HCT116 (cell line): ENCODE data around the gene TMEM132D. TPM values are rescaled to one million over a fixed set of nuclear protein-coding genes. Genes with fewer than 3 reads are reported as not detected.

Experiments used
- ATAC-seq: fragments of 200-7000 bp; cut with Tn5 transposase; 2 replicates; pipeline ENCODE4 v1.9.1; 2020; ENCODE audit warnings: mild to moderate bottlenecking, moderate library complexity
- BruUV-seq: library from RNA; stranded (reverse); fragments of 400-500 nt; replicated peaks from 2 replicates; lab custom pipeline; 2021; lab: Mats Ljungman, UMichigan
- CTCF ChIA-PET: fragments of 300-600 bp; sonication (Branson Sonifier 250); formaldehyde crosslinking; loops from one replicate; lab custom pipeline; 2021; ENCODE audit warnings: antibody characterized with exemption; lab: Charles Lee
- POLR2A ChIA-PET: fragments of 300-600, 350-600 bp; sonication (Branson Sonifier 250); formaldehyde crosslinking; loops from one replicate; lab custom pipeline; 2021; ENCODE audit warnings: antibody characterized with exemption; lab: Charles Lee
- RAD21 ChIA-PET, 2 experiments: fragments of 300-600 bp; sonication (Branson Sonifier 250); formaldehyde crosslinking; loops; one replicate each; lab custom pipeline; 2023; ENCODE audit warnings: low total read pairs in 2 of 2; ENCODE audit not compliant: uncharacterized antibody in 2 of 2, unreplicated experiment in 2 of 2, low non-redundant PET in 1 of 2; lab: Charles Lee
- DNase-seq: peaks from one replicate; pipeline ENCODE4 v3.0.0-alpha.2; 2010; ENCODE audit warnings: low read depth, low spot score
- H2AFZ ChIP-seq: fragments of 200-600 bp; shearing (Covaris generic), sonication (generic); 2 replicates; pipeline ENCODE4 v1.6.1; 2017; ENCODE audit warnings: low read depth, mixed run types, mixed read lengths, antibody characterized with exemption, low read length; ENCODE audit not compliant: poor library complexity, severe bottlenecking
- H3K27ac ChIP-seq: 2 replicates; pipeline ENCODE4 v1.5.1; 2012; ENCODE audit warnings: low read depth, low read length
- H3K27me3 ChIP-seq: fragments of 200-600 bp; sonication (generic); 2 replicates; pipeline ENCODE4 v1.6.1; 2016; ENCODE audit warnings: mixed run types, low read length, mixed read lengths; ENCODE audit not compliant: insufficient read depth
- H3K36me3 ChIP-seq, 2 experiments: fragments of 200-500 bp in 1 of 2; fragments of 200-600 bp in 1 of 2; sonication (Bioruptor generic) in 1 of 2; sonication (generic) in 1 of 2; 2 replicates each; pipeline versions ENCODE4 v1.5.1 to v1.6.1; 2014 to 2016; ENCODE audit warnings: low read length in 2 of 2, inconsistent platforms in 1 of 2, mixed read lengths in 1 of 2, mixed run types in 1 of 2; ENCODE audit not compliant: insufficient read depth in 2 of 2, control insufficient read depth in 1 of 2
- H3K4me1 ChIP-seq, 2 experiments: fragments of 200-600 bp in 1 of 2; sonication (generic) in 1 of 2; 2 replicates each; pipeline versions ENCODE4 v1.5.1 to v1.6.1; 2012 to 2017; ENCODE audit warnings: low read length in 2 of 2, inconsistent platforms in 1 of 2, mild to moderate bottlenecking in 1 of 2, mixed read lengths in 1 of 2, mixed run types in 1 of 2, moderate library complexity in 1 of 2; ENCODE audit not compliant: insufficient read depth in 2 of 2, control insufficient read depth in 1 of 2
- H3K4me2 ChIP-seq: fragments of 200-600 bp; sonication (generic); 2 replicates; pipeline ENCODE4 v1.6.1; 2017; ENCODE audit warnings: mixed run types, low read length, mixed read lengths
- H3K4me3 ChIP-seq, 2 experiments: fragments of 200-600 bp in 1 of 2; sonication (generic) in 1 of 2; replicated peaks in 1 of 2; 2 replicates each; pipeline ENCODE4 v1.5.1; 2011 to 2016; ENCODE audit warnings: low read length in 2 of 2, control low read depth in 1 of 2, low read depth in 1 of 2, mild to moderate bottlenecking in 1 of 2, mixed read lengths in 1 of 2, mixed run types in 1 of 2
- H3K79me2 ChIP-seq: fragments of 200-600 bp; sonication (generic); 2 replicates; pipeline ENCODE4 v1.6.1; 2017; ENCODE audit warnings: mild to moderate bottlenecking, mixed run types, low read length, moderate library complexity, mixed read lengths; ENCODE audit not compliant: insufficient read depth
- H3K9ac ChIP-seq: fragments of 200-600 bp; sonication (generic); 2 replicates; pipeline ENCODE4 v1.6.1; 2016; ENCODE audit warnings: low read length, mixed read lengths
- H3K9me2 ChIP-seq: fragments of 200-600 bp; sonication (generic), shearing (Covaris generic); 2 replicates; pipeline ENCODE4 v1.6.1; 2017; ENCODE audit warnings: mixed run types, mild to moderate bottlenecking, moderate library complexity; ENCODE audit not compliant: insufficient read depth
- H3K9me3 ChIP-seq, 2 experiments: fragments of 200-500 bp in 1 of 2; fragments of 200-600 bp in 1 of 2; sonication (Bioruptor generic) in 1 of 2; sonication (generic) in 1 of 2; 2 replicates each; pipeline ENCODE4 v1.6.1; 2014 to 2017; ENCODE audit warnings: low read length in 2 of 2, mixed read lengths in 2 of 2, inconsistent platforms in 1 of 2, low read depth in 1 of 2, mild to moderate bottlenecking in 1 of 2, mixed run types in 1 of 2, moderate library complexity in 1 of 2; ENCODE audit not compliant: control insufficient read depth in 1 of 2, insufficient read depth in 1 of 2
- H4K20me1 ChIP-seq: fragments of 200-600 bp; sonication (generic), shearing (Covaris generic); 2 replicates; pipeline ENCODE4 v1.6.1; 2017; ENCODE audit warnings: mixed run types, mild to moderate bottlenecking, moderate library complexity; ENCODE audit not compliant: insufficient read depth
- CEBPB ChIP-seq: IDR thresholded peaks from 2 replicates; pipeline ENCODE4 v1.6.1; 2012; ENCODE audit warnings: low read depth
- ELF1 ChIP-seq: IDR thresholded peaks from 2 replicates; pipeline ENCODE4 v1.6.1; 2012; ENCODE audit warnings: low read depth, borderline replicate concordance
- EZH2 ChIP-seq: fragments of 200-600 bp; sonication (generic); IDR thresholded peaks from 2 replicates; pipeline ENCODE4 v1.6.1; 2017; ENCODE audit warnings: antibody characterized with exemption, mixed run types
- EZH2phosphoT487 ChIP-seq: fragments of 200-600 bp; IDR thresholded peaks from 2 replicates; pipeline ENCODE4 v1.6.1; 2018; ENCODE audit warnings: antibody characterized with exemption, borderline replicate concordance
- FOSL1 ChIP-seq: IDR thresholded peaks from 2 replicates; pipeline ENCODE4 v1.6.1; 2012; ENCODE audit warnings: low read depth
- MAX ChIP-seq: IDR thresholded peaks from 2 replicates; pipeline ENCODE4 v1.6.1; 2012
- POLR2A ChIP-seq: IDR thresholded peaks from 2 replicates; pipeline ENCODE4 v1.7.0; 2011; ENCODE audit warnings: borderline replicate concordance; ENCODE audit not compliant: insufficient read depth, insufficient read length; ENCODE audit errors: extremely low read depth
- POLR2AphosphoS5 ChIP-seq: IDR thresholded peaks from 2 replicates; pipeline ENCODE4 v1.6.1; 2011; ENCODE audit warnings: mild to moderate bottlenecking, low read depth, low read length, moderate library complexity
- RAD21 ChIP-seq: IDR thresholded peaks from 2 replicates; pipeline ENCODE4 v1.6.1; 2012; ENCODE audit warnings: low read depth, mild to moderate bottlenecking
- SP1 ChIP-seq: IDR thresholded peaks from 2 replicates; pipeline ENCODE4 v1.6.1; 2012; ENCODE audit warnings: low read depth
- SRF ChIP-seq: IDR thresholded peaks from 2 replicates; pipeline ENCODE4 v1.6.1; 2012; ENCODE audit warnings: low read depth
- TCF7L2 ChIP-seq: IDR thresholded peaks from 2 replicates; pipeline ENCODE4 v1.7.0; 2011; ENCODE audit warnings: borderline replicate concordance, inconsistent platforms; ENCODE audit not compliant: insufficient read depth, insufficient read length; ENCODE audit errors: extremely low read depth
- YY1 ChIP-seq: IDR thresholded peaks from 2 replicates; pipeline ENCODE4 v1.6.1; 2011; ENCODE audit warnings: low read length, low read depth, moderate library complexity, mild to moderate bottlenecking; ENCODE audit not compliant: insufficient replicate concordance; ENCODE audit errors: extremely low read depth
- ZFX ChIP-seq: fragments of 450-650 bp; IDR thresholded peaks from 2 replicates; pipeline ENCODE4 v1.6.1; 2017
- ZNF274 ChIP-seq: fragments of 200-500 bp; sonication (Bioruptor generic); IDR thresholded peaks from 2 replicates; pipeline ENCODE4 v1.6.1; 2014; ENCODE audit warnings: mild to moderate bottlenecking, low read depth, low read length, inconsistent platforms
- intact Hi-C: fragments of 100-400 bp; cut with micrococcal nuclease; formaldehyde crosslinking; loops from 2 replicates; pipeline ENCODE4 v1.10.0; 2022
- total RNA-seq: library from RNA; stranded (reverse); gene quantifications from one replicate; pipeline ENCODE4 v1.2.1, GENCODE V29; 2021; ENCODE audit not compliant: unreplicated experiment
- TF ChIP-seq, protein P1 (sequence below): IDR thresholded peaks from 2 replicates; pipeline ENCODE4 v1.6.1; 2012; ENCODE audit warnings: low read depth
- TF ChIP-seq, protein P2 (sequence below): IDR thresholded peaks from 2 replicates; pipeline ENCODE4 v1.6.1; 2011; ENCODE audit warnings: mild to moderate bottlenecking, low read length, moderate library complexity; ENCODE audit not compliant: insufficient replicate concordance; ENCODE audit errors: extremely low read depth

TMEM132D gene
- total RNA-seq, 1 experiment from 2014 or later, result not detected

- BruUV-seq, result no TSS peak
- Histone ChIP-seq H3K4me3 (no peak overlapping the region), H3K4me2 (no peak overlapping the region), H3K9ac (no peak overlapping the region), H3K79me2 (no peaks in the 10 kb centered on the region), H3K9me3 (peaks cover 0 to 28% of the 10 kb centered on the region in 2 experiments; a peak in 2 of 4 replicates), H3K4me1 (no peaks in the 10 kb centered on the region), H3K9me2 (no peaks in the 10 kb centered on the region), H3K27ac (no peak overlapping the region), H3K27me3 (no peaks in the 10 kb centered on the region), H3K36me3 (no peaks in the 10 kb centered on the region), H2AFZ (no peak overlapping the region), H4K20me1 (no peaks in the 10 kb centered on the region)
- CTCF ChIA-PET, result no interaction called here
- POLR2A ChIA-PET, result no interaction called here
- RAD21 ChIA-PET, result no interaction called here
- TF ChIP-seq YY1 (no peak), SRF (no peak)
- DNase-seq (no peak), ATAC-seq (no peak)
- intact Hi-C loops, result no loop called here
Measured at GRCh38 chr12:129470196-129470595, 433.6 kb downstream of the TMEM132D start.

DNA sequence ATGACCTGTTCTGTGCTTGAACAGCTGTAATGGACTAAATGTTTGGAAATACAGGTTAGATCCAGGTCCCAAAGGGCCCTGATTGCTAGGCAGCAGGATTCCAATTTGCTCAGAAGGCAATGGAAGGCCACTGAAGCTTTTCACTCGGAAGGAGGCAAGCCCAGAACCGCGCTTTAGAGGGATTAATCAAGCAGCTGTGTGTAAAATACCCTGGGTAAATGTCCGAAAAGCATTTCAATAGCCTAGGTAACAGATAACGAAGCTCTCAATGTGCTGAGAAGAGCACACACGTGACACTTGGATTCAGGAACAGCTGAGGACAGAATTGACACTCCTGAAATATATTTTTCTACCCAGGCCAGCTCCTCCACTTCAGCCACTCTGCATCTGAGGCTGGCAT, 436.1 kb downstream of the TMEM132D start:
- Histone ChIP-seq H3K4me3 (no peak overlapping the region), H3K27me3 (no peaks in the 10 kb centered on the region), H3K9me3 (peaks cover 0 to 22% of the 10 kb centered on the region in 2 experiments; a peak in 2 of 4 replicates), H3K9ac (no peak overlapping the region), H3K9me2 (no peaks in the 10 kb centered on the region), H4K20me1 (no peaks in the 10 kb centered on the region), H3K79me2 (no peaks in the 10 kb centered on the region), H2AFZ (no peak overlapping the region), H3K36me3 (no peaks in the 10 kb centered on the region), H3K4me1 (no peaks in the 10 kb centered on the region), H3K27ac (no peak overlapping the region), H3K4me2 (no peak overlapping the region)
- intact Hi-C loops, result no loop called here
- POLR2A ChIA-PET, result no interaction called here
- ATAC-seq (no peak), DNase-seq (no peak)
- no TSS peak for BruUV-seq
- CTCF ChIA-PET, result no interaction called here
- RAD21 ChIA-PET, result no interaction called here
- TF ChIP-seq MAX, result no peak
- TF ChIP-seq POLR2AphosphoS5, result no peak
- TF ChIP-seq TCF7L2, result no peak
- no peak for TF ChIP-seq ELF1
- TF ChIP-seq RAD21, result no peak
- TF ChIP-seq, protein P1, sequence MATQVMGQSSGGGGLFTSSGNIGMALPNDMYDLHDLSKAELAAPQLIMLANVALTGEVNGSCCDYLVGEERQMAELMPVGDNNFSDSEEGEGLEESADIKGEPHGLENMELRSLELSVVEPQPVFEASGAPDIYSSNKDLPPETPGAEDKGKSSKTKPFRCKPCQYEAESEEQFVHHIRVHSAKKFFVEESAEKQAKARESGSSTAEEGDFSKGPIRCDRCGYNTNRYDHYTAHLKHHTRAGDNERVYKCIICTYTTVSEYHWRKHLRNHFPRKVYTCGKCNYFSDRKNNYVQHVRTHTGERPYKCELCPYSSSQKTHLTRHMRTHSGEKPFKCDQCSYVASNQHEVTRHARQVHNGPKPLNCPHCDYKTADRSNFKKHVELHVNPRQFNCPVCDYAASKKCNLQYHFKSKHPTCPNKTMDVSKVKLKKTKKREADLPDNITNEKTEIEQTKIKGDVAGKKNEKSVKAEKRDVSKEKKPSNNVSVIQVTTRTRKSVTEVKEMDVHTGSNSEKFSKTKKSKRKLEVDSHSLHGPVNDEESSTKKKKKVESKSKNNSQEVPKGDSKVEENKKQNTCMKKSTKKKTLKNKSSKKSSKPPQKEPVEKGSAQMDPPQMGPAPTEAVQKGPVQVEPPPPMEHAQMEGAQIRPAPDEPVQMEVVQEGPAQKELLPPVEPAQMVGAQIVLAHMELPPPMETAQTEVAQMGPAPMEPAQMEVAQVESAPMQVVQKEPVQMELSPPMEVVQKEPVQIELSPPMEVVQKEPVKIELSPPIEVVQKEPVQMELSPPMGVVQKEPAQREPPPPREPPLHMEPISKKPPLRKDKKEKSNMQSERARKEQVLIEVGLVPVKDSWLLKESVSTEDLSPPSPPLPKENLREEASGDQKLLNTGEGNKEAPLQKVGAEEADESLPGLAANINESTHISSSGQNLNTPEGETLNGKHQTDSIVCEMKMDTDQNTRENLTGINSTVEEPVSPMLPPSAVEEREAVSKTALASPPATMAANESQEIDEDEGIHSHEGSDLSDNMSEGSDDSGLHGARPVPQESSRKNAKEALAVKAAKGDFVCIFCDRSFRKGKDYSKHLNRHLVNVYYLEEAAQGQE, result no peak
- no peak for TF ChIP-seq POLR2A
- no peak for TF ChIP-seq ZNF274
- no peak for TF ChIP-seq FOSL1
- no peak for TF ChIP-seq EZH2
- TF ChIP-seq SP1, result no peak
- no peak for TF ChIP-seq ZFX
- TF ChIP-seq, protein P2, sequence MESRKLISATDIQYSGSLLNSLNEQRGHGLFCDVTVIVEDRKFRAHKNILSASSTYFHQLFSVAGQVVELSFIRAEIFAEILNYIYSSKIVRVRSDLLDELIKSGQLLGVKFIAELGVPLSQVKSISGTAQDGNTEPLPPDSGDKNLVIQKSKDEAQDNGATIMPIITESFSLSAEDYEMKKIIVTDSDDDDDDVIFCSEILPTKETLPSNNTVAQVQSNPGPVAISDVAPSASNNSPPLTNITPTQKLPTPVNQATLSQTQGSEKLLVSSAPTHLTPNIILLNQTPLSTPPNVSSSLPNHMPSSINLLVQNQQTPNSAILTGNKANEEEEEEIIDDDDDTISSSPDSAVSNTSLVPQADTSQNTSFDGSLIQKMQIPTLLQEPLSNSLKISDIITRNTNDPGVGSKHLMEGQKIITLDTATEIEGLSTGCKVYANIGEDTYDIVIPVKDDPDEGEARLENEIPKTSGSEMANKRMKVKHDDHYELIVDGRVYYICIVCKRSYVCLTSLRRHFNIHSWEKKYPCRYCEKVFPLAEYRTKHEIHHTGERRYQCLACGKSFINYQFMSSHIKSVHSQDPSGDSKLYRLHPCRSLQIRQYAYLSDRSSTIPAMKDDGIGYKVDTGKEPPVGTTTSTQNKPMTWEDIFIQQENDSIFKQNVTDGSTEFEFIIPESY, result no peak
- TF ChIP-seq CEBPB, result no peak
- TF ChIP-seq EZH2phosphoT487, result no peak
